SK-N-SH (cell line): ENCODE results near the gene TERT. TPM values are rescaled to one million over a fixed set of nuclear protein-coding genes. Genes with fewer than 3 reads are reported as not detected.
"Not testable (repeated sequence)": the region's sequence is repeated elsewhere in the genome, so short reads cannot be mapped to it uniquely, and the experiment has no call there.

Experiments used
- CTCF ChIA-PET: fragments of 300-600, 350-600 bp; formaldehyde crosslinking; extraction: SDS; loops from one replicate; lab custom pipeline; 2021; lab: Yijun Ruan, JAX
- POLR2A ChIA-PET: fragments of 350-600 bp; sonication (Branson Sonifier 250); formaldehyde crosslinking; extraction: SDS; loops from one replicate; lab custom pipeline; 2020; ENCODE audit warnings: antibody characterized with exemption, inconsistent platforms; lab: Yijun Ruan, JAX
- DNase-seq: peaks from one replicate; pipeline ENCODE4 v3.0.0; 2012
- H2AFZ ChIP-seq: fragments of 200-600 bp; sonication (generic); 2 replicates; pipeline ENCODE4 v1.8.1; 2016; ENCODE audit warnings: antibody characterized with exemption, mild to moderate bottlenecking, low read depth
- H3F3A ChIP-seq: fragments of 200-600 bp; sonication (generic); replicated peaks from 2 replicates; pipeline ENCODE3; 2016; ENCODE audit warnings: antibody characterized with exemption, mild to moderate bottlenecking; ENCODE audit not compliant: insufficient read depth
- H3K27ac ChIP-seq, 2 experiments: fragments of 200-500 bp in 1 of 2; fragments of 200-600 bp in 1 of 2; sonication (Bioruptor generic) in 1 of 2; sonication (generic), shearing (Covaris generic) in 1 of 2; 2 replicates each; pipeline versions ENCODE4 v1.5.1 to v1.6.1; 2014 to 2016; ENCODE audit warnings: low read depth in 2 of 2, inconsistent platforms in 1 of 2, low read length in 1 of 2, mild to moderate bottlenecking in 1 of 2, mixed read lengths in 1 of 2
- H3K27me3 ChIP-seq: fragments of 200-600 bp; sonication (generic), shearing (Covaris generic); 2 replicates; pipeline ENCODE4 v1.6.1; 2016; ENCODE audit warnings: mixed run types; ENCODE audit not compliant: insufficient read depth
- H3K36me3 ChIP-seq, 2 experiments: fragments of 200-500 bp in 1 of 2; fragments of 200-600 bp in 1 of 2; sonication (Bioruptor generic) in 1 of 2; sonication (generic) in 1 of 2; replicated peaks in 1 of 2; 2 replicates each; pipeline versions ENCODE3 to v1.5.1; 2014 to 2016; ENCODE audit warnings: low read length in 1 of 2, mild to moderate bottlenecking in 1 of 2; ENCODE audit not compliant: insufficient read depth in 2 of 2, control insufficient read depth in 1 of 2
- H3K4me1 ChIP-seq, 2 experiments: fragments of 200-500 bp in 1 of 2; fragments of 200-600 bp in 1 of 2; sonication (Bioruptor generic) in 1 of 2; sonication (generic), shearing (Covaris generic) in 1 of 2; 2 replicates each; pipeline versions ENCODE4 v1.5.1 to v1.6.1; 2014 to 2016; ENCODE audit warnings: low read depth in 1 of 2, low read length in 1 of 2, mixed run types in 1 of 2; ENCODE audit not compliant: insufficient read depth in 2 of 2, control insufficient read depth in 1 of 2
- H3K4me2 ChIP-seq: fragments of 200-600 bp; sonication (generic), shearing (Covaris generic); 2 replicates; pipeline ENCODE4 v1.6.1; 2017; ENCODE audit warnings: mixed run types
- H3K4me3 ChIP-seq, 2 experiments: fragments of 200-500 bp in 1 of 2; fragments of 200-600 bp in 1 of 2; sonication (Bioruptor generic) in 1 of 2; sonication (generic), shearing (Covaris generic) in 1 of 2; 2 replicates each; pipeline versions ENCODE4 v1.5.1 to v1.8.1; 2014 to 2016; ENCODE audit warnings: low read depth in 2 of 2, inconsistent platforms in 1 of 2, low read length in 1 of 2, mild to moderate bottlenecking in 1 of 2, mixed read lengths in 1 of 2, moderate library complexity in 1 of 2
- H3K79me2 ChIP-seq: fragments of 200-600 bp; sonication (generic); 2 replicates; pipeline ENCODE4 v1.8.1; 2017; ENCODE audit warnings: mild to moderate bottlenecking; ENCODE audit not compliant: insufficient read depth
- H3K9ac ChIP-seq: fragments of 200-600 bp; sonication (generic); 2 replicates; pipeline ENCODE4 v1.6.1; 2017; ENCODE audit warnings: mixed run types
- H3K9me2 ChIP-seq: fragments of 200-600 bp; sonication (generic); 2 replicates; pipeline ENCODE4 v1.6.1; 2017; ENCODE audit warnings: mixed run types
- H3K9me3 ChIP-seq: fragments of 200-600 bp; sonication (generic); 2 replicates; pipeline ENCODE4 v1.6.1; 2017; ENCODE audit warnings: mixed run types, mild to moderate bottlenecking, moderate library complexity
- H4K20me1 ChIP-seq: fragments of 200-600 bp; sonication (generic); 2 replicates; pipeline ENCODE4 v1.6.1; 2017; ENCODE audit warnings: mild to moderate bottlenecking, mixed run types; ENCODE audit not compliant: insufficient read depth
- ELF1 ChIP-seq: IDR thresholded peaks from 2 replicates; pipeline ENCODE4 v1.4.0; 2012
- EP300 ChIP-seq, 2 experiments: IDR thresholded peaks; 2 replicates each; pipeline versions ENCODE4 v1.4.0 to v1.6.1; 2012; ENCODE audit warnings: borderline replicate concordance in 1 of 2, low read depth in 1 of 2, low read length in 1 of 2
- FOSL2 ChIP-seq: IDR thresholded peaks from 2 replicates; pipeline ENCODE4 v1.4.0; 2012; ENCODE audit warnings: low read depth, mild to moderate bottlenecking, moderate library complexity, borderline replicate concordance
- GATA2 ChIP-seq: sonication (generic); formaldehyde crosslinking; IDR thresholded peaks from 2 replicates; pipeline ENCODE4 v1.5.0; 2020; ENCODE audit warnings: mild to moderate bottlenecking, missing genetic modification reagents
- JUND ChIP-seq: IDR thresholded peaks from 2 replicates; pipeline ENCODE4 v1.4.0; 2012
- POLR2AphosphoS5 ChIP-seq: IDR thresholded peaks from 2 replicates; pipeline ENCODE4 v1.6.1; 2012; ENCODE audit warnings: low read depth, low read length
- RFX5 ChIP-seq: IDR thresholded peaks from 2 replicates; pipeline ENCODE4 v1.6.1; 2012; ENCODE audit warnings: mild to moderate bottlenecking, improper control_type of control experiment, low read length
- SIN3A ChIP-seq: IDR thresholded peaks from 2 replicates; pipeline ENCODE4 v1.6.1; 2012; ENCODE audit warnings: low read depth, mild to moderate bottlenecking, low read length, moderate library complexity, borderline replicate concordance
- TAF1 ChIP-seq: IDR thresholded peaks from 2 replicates; pipeline ENCODE4 v1.6.1; 2012; ENCODE audit warnings: low read depth, mild to moderate bottlenecking, low read length, moderate library complexity, borderline replicate concordance
- WGBS: methylation state at CpG from one replicate; pipeline ENCODE4 v1.1.6; 2017; ENCODE audit warnings: low lambda C conversion rate; 5-methylcytosine and 5-hydroxymethylcytosine counted together
- polyA plus RNA-seq, 3 experiments: library from polyadenylated mRNA; depleted of rRNA; stranded (reverse); fragments of >200 nt; gene quantifications; 2 replicates each; pipeline ENCODE4 v1.2.3, GENCODE V29; 2012
- TF ChIP-seq, protein P1 (sequence below): IDR thresholded peaks from 2 replicates; pipeline ENCODE4 v1.4.0; 2012; ENCODE audit warnings: low read depth, borderline replicate concordance
- TF ChIP-seq, protein P2 (sequence below): IDR thresholded peaks from 2 replicates; pipeline ENCODE4 v1.4.0; 2012; ENCODE audit warnings: low read depth
- TF ChIP-seq, protein P3 (sequence below): fragments of 200-600 bp; sonication (generic); IDR thresholded peaks from 2 replicates; pipeline ENCODE4 v1.6.1; 2017; ENCODE audit warnings: antibody characterized with exemption, mild to moderate bottlenecking, moderate library complexity
- TF ChIP-seq, protein P4 (sequence below): IDR thresholded peaks from 2 replicates; pipeline ENCODE4 v1.6.1; 2012; ENCODE audit warnings: mild to moderate bottlenecking, low read depth, low read length, moderate library complexity

The TERT gene
- polyA plus RNA-seq, 1 of the 3 experiments (the other 2 are of a cell fraction), result 2.4 TPM

DNA sequence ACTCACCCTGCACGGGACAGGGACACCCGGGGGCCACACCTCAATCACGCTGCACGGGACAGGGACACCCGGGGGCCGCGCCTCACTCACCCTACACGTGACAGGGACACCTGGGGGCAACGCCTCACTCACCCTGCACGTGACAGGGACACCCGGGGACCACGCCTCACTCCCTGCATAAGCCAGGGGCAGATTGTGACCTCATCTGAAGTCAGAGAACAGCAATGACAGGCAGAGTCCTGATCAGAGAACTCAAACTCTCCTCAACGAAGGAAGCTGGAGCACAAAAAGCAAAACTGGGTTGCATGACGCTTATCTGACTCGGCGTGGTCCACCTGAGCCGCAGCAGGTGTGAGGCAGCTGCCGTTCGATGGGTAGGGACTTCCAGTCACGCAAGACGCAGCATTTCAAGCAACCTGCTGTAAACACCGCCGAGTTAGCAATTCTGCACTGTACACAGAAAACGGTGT lies 3.2 kb downstream of the TERT start:
- no peaks in the 10 kb centered on the region for H3K79me2 ChIP-seq
- H3K9me3 ChIP-seq, result no peaks in the 10 kb centered on the region
- peaks cover 14% of the 10 kb centered on the region for H3K27me3 ChIP-seq
- no peaks in the 10 kb centered on the region for H3K36me3 ChIP-seq
- H3K4me2 ChIP-seq, result no peak overlapping the region
- no peak overlapping the region for H2AFZ ChIP-seq
- TF ChIP-seq FOSL2 (no peak), ELF1 (no peak), EP300 (IDR thresholded peaks at IDR 0.05; ENCODE audit: borderline replicate concordance in 1 of 2, low read depth in 1 of 2, low read length in 1 of 2) (no peak), POLR2AphosphoS5 (no peak), JUND (no peak), SIN3A (no peak), TAF1 (no peak), RFX5 (no peak), GATA2 (CRISPR knock-in tag) (no peak)
- TF ChIP-seq, protein P1, sequence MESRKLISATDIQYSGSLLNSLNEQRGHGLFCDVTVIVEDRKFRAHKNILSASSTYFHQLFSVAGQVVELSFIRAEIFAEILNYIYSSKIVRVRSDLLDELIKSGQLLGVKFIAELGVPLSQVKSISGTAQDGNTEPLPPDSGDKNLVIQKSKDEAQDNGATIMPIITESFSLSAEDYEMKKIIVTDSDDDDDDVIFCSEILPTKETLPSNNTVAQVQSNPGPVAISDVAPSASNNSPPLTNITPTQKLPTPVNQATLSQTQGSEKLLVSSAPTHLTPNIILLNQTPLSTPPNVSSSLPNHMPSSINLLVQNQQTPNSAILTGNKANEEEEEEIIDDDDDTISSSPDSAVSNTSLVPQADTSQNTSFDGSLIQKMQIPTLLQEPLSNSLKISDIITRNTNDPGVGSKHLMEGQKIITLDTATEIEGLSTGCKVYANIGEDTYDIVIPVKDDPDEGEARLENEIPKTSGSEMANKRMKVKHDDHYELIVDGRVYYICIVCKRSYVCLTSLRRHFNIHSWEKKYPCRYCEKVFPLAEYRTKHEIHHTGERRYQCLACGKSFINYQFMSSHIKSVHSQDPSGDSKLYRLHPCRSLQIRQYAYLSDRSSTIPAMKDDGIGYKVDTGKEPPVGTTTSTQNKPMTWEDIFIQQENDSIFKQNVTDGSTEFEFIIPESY, result no peak
- TF ChIP-seq, protein P2, sequence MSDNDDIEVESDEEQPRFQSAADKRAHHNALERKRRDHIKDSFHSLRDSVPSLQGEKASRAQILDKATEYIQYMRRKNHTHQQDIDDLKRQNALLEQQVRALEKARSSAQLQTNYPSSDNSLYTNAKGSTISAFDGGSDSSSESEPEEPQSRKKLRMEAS, result no peak
- TF ChIP-seq, protein P3, sequence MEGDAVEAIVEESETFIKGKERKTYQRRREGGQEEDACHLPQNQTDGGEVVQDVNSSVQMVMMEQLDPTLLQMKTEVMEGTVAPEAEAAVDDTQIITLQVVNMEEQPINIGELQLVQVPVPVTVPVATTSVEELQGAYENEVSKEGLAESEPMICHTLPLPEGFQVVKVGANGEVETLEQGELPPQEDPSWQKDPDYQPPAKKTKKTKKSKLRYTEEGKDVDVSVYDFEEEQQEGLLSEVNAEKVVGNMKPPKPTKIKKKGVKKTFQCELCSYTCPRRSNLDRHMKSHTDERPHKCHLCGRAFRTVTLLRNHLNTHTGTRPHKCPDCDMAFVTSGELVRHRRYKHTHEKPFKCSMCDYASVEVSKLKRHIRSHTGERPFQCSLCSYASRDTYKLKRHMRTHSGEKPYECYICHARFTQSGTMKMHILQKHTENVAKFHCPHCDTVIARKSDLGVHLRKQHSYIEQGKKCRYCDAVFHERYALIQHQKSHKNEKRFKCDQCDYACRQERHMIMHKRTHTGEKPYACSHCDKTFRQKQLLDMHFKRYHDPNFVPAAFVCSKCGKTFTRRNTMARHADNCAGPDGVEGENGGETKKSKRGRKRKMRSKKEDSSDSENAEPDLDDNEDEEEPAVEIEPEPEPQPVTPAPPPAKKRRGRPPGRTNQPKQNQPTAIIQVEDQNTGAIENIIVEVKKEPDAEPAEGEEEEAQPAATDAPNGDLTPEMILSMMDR, result no peak
- TF ChIP-seq, protein P4, sequence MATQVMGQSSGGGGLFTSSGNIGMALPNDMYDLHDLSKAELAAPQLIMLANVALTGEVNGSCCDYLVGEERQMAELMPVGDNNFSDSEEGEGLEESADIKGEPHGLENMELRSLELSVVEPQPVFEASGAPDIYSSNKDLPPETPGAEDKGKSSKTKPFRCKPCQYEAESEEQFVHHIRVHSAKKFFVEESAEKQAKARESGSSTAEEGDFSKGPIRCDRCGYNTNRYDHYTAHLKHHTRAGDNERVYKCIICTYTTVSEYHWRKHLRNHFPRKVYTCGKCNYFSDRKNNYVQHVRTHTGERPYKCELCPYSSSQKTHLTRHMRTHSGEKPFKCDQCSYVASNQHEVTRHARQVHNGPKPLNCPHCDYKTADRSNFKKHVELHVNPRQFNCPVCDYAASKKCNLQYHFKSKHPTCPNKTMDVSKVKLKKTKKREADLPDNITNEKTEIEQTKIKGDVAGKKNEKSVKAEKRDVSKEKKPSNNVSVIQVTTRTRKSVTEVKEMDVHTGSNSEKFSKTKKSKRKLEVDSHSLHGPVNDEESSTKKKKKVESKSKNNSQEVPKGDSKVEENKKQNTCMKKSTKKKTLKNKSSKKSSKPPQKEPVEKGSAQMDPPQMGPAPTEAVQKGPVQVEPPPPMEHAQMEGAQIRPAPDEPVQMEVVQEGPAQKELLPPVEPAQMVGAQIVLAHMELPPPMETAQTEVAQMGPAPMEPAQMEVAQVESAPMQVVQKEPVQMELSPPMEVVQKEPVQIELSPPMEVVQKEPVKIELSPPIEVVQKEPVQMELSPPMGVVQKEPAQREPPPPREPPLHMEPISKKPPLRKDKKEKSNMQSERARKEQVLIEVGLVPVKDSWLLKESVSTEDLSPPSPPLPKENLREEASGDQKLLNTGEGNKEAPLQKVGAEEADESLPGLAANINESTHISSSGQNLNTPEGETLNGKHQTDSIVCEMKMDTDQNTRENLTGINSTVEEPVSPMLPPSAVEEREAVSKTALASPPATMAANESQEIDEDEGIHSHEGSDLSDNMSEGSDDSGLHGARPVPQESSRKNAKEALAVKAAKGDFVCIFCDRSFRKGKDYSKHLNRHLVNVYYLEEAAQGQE, result no peak
- ChIA-PET POLR2A (interaction anchor here (0.5 kb wide), 1 partner anchor 36 kb away, joined by 4 read pairs; no protein-coding TSS in a partner anchor), CTCF (no interaction called here)
- H3K4me3 ChIP-seq, result no peak overlapping the region
- no peak for DNase-seq
- H3K4me1 ChIP-seq, result peaks cover 0 to 4% of the 10 kb centered on the region in 2 experiments; a peak in 1 of 4 replicates
- no peaks in the 10 kb centered on the region for H3F3A ChIP-seq
- H3K27ac ChIP-seq, result no peak overlapping the region
- no peaks in the 10 kb centered on the region for H3K9me2 ChIP-seq
- WGBS, result 55% methylated on average over 22 of the region's 24 CpGs
- no peaks in the 10 kb centered on the region for H4K20me1 ChIP-seq
- H3K9ac ChIP-seq, result no peak overlapping the region

DNA sequence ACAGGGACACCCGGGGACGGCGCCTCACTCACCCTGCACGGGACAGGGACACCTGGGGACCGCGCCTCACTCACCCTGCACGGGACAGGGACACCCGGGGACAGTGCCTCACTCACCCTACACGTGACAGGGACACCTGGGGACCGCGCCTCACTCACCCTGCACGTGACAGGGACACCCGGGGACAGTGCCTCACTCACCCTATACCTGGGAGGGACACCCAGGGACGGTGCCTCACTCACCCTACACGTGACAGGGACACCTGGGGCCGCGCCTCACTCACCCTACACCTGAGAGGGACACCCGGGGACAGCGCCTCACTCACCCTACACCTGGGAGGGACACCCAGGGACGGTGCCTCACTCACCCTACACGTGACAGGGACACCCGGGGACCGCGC lies 3.9 kb downstream of the TERT start:
- H3K4me2 ChIP-seq, H3K27me3 ChIP-seq, H3K4me3 ChIP-seq, H3K9me3 ChIP-seq, H3K4me1 ChIP-seq, H4K20me1 ChIP-seq, H2AFZ ChIP-seq, DNase-seq, H3K9me2 ChIP-seq, H3K79me2 ChIP-seq, CTCF ChIA-PET, H3K27ac ChIP-seq, H3K36me3 ChIP-seq, H3K9ac ChIP-seq, H3F3A ChIP-seq, POLR2A ChIA-PET: not testable (repeated sequence)
- 71% methylated on average over 5 of the region's 24 CpGs for WGBS

DNA sequence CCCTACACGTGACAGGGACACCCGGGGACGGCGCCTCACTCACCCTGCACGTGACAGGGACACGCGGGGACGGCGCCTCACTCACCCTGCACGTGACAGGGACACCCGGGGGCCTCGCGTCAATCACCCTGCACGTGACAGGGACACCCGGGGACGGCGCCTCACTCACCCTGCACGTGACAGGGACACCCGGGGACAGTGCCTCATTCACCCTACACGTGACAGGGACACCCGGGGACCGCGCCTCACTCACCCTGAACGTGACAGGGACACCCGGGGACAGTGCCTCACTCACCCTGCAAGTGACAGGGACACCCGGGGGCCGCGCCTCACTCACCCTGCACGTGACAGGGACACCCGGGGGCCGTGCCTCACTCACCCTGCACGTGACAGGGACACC lies 5.3 kb downstream of the TERT start:
- H3K4me2 ChIP-seq, H4K20me1 ChIP-seq, CTCF ChIA-PET, H3K4me3 ChIP-seq, H3K79me2 ChIP-seq, H3F3A ChIP-seq, POLR2A ChIA-PET, H3K4me1 ChIP-seq, H3K9me3 ChIP-seq, H3K9me2 ChIP-seq, H3K9ac ChIP-seq, H2AFZ ChIP-seq, H3K27ac ChIP-seq, H3K27me3 ChIP-seq, DNase-seq, H3K36me3 ChIP-seq: not testable (repeated sequence)
- 84% methylated on average over 14 of the region's 32 CpGs for WGBS
